Neural progenitor cell (in vitro differentiated cells): ENCODE data around the gene SLC23A2.

Experiments used
- CTCF ChIP-seq: fragments of 200-600 bp; sonication (generic); IDR thresholded peaks from 2 replicates; pipeline ENCODE4 v1.5.1; 2017; ENCODE audit warnings: antibody characterized with exemption, mild to moderate bottlenecking
- EZH2 ChIP-seq: fragments of 200-600 bp; sonication (generic); IDR thresholded peaks from 2 replicates; pipeline ENCODE4 v1.6.1; 2017; ENCODE audit warnings: antibody characterized with exemption, mild to moderate bottlenecking, moderate library complexity

DNA sequence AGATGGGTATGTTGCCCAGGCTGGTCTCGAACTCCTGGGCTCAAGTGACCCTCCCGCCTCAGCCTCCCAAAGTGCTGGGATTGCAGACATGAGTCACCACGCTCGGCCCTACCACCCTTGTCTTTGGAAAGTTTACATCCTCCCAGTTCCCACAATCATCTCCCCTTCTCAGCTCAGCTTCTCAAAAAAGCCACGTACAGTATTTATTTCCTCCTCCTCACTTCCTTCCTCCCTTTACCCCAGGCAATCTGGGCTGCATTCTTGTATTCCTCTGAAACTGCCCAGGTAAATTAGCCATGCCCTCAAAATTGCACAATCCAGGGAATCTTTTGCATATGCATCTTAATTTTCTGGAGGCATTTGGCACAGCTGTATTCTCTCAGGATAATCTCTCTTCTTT lies 7.4 kb upstream of the SLC23A2 start:
- TF ChIP-seq CTCF, result no peak
- TF ChIP-seq EZH2, result no peak
